HEK293T (cell line): ENCODE measurements around the gene GOLGA1.

Experiments used
- FOXM1 ChIP-seq: fragments of 450-650 bp; IDR thresholded peaks from 2 replicates; pipeline ENCODE4 v1.6.1; 2017; ENCODE audit warnings: mild to moderate bottlenecking, borderline replicate concordance
- PKNOX1 ChIP-seq: fragments of 450-650 bp; IDR thresholded peaks from 2 replicates; pipeline ENCODE4 v1.6.1; 2016

- no peak for TF ChIP-seq FOXM1
- no peak for TF ChIP-seq PKNOX1
These were observed 62.9 kb downstream of the GOLGA1 start for GRCh38 chr9:124878021-124878420.
